ENCODE data around the gene SLC25A38. TPM values are rescaled to one million over a fixed set of nuclear protein-coding genes. Genes with fewer than 3 reads are reported as not detected.

The SLC25A38 gene
- total and polyA plus RNA-seq, 4 experiments from 2014 or later: 44.5 to 55.5 (median 49.8) TPM

- Mint-ChIP-seq H3K9me3 (no peaks in the 10 kb centered on the region), H3K36me3 (peaks cover 7 to 30% of the 10 kb centered on the region in 2 donors), H3K4me1 (peaks cover 42 to 65% (median 55%) of the 10 kb centered on the region in 4 donors), H3K27me3 (no peaks in the 10 kb centered on the region), H3K27ac (peak overlapping the region; percentile 97 to 100 (median 100)), H3K4me3 (peak overlapping the region; percentile 73 to 100 (median 98))
- CTCF ChIA-PET (ENCODE audit: partially characterized antibody): interaction anchor here (0.7 to 1.9 kb wide), 4 partner anchors 22 to 258 kb away, joined by 3 to 8 read pairs (median 3); partner anchors contain the start of gene RPSA
- Histone ChIP-seq H3K27ac (ENCODE audit: low read depth, low read length) (peak overlapping the region; percentile 93), H3K4me1 (ENCODE audit: insufficient read depth, low read length) (peaks cover 60% of the 10 kb centered on the region), H3K9me3 (ENCODE audit: control insufficient read depth in 1 of 2, low read length in 2 of 2) (no peaks in the 10 kb centered on the region), H3K4me3 (ENCODE audit: low read length in 2 of 2) (peak overlapping the region; percentile 91 to 92), H3K27me3 (ENCODE audit: insufficient read depth, low read length) (no peaks in the 10 kb centered on the region), H3K36me3 (ENCODE audit: insufficient read depth, low read length) (no peaks in the 10 kb centered on the region)
- intact Hi-C loops (cut with micrococcal nuclease): loop anchor here (1.0 to 10.0 kb wide), 6 partner anchors 22 to 1140 kb away; partner anchors contain the start of genes EXOG, GORASP1, RPL14 and RPSA
- POLR2A ChIA-PET (ENCODE audit: partially characterized antibody): interaction anchor here (0.7 to 7.2 kb wide), 5 partner anchors 13 to 1814 kb away, joined by 3 to 75 read pairs (median 4); partner anchors contain the start of genes CTNNB1, GORASP1, RPSA and TTC21A
- no peak for DNase-seq
Observed at GRCh38 chr3:39384665-39385000, 1.5 kb downstream of the SLC25A38 start.

GRCh38 chr3:39385456-39386090 is 2.4 kb downstream of the SLC25A38 start:
- CTCF ChIA-PET (ENCODE audit: partially characterized antibody): interaction anchor here (1.9 to 2.8 kb wide), 3 partner anchors 8 to 22 kb away, joined by 8 to 17 read pairs (median 13); partner anchors contain the start of gene RPSA
- Mint-ChIP-seq H3K27ac (peak overlapping the region; percentile 36 to 97 (median 66)), H3K36me3 (peaks cover 12 to 38% of the 10 kb centered on the region in 2 donors), H3K9me3 (no peaks in the 10 kb centered on the region), H3K27me3 (no peaks in the 10 kb centered on the region), H3K4me1 (peaks cover 45 to 72% (median 60%) of the 10 kb centered on the region in 4 donors), H3K4me3 (peak overlapping the region; percentile 73 to 100 (median 98))
- no peaks in the 10 kb centered on the region for H3K9me3 ChIP-seq (ENCODE audit: control insufficient read depth in 1 of 2, low read length in 2 of 2)
- peak overlapping the region in 1 of 2 donors; percentile 38 for H3K4me3 ChIP-seq (ENCODE audit: low read length in 2 of 2)
- H3K4me1 ChIP-seq (ENCODE audit: insufficient read depth, low read length): peaks cover 62% of the 10 kb centered on the region
- intact Hi-C loops (cut with micrococcal nuclease): loop anchor here (10.0 kb wide), 3 partner anchors 891 to 1139 kb away; partner anchors contain the start of genes EXOG, RPL14 and ZNF621
- H3K27ac ChIP-seq (ENCODE audit: low read depth, low read length): peak overlapping the region; percentile 93
- DNase-seq: peak in 1 of 5 donors; percentile 56
- POLR2A ChIA-PET (ENCODE audit: partially characterized antibody): interaction anchor here (0.7 to 7.2 kb wide), 2 partner anchors 12 to 22 kb away, joined by 3 to 75 read pairs; partner anchors contain the start of gene RPSA
- H3K36me3 ChIP-seq (ENCODE audit: insufficient read depth, low read length): peaks cover 5% of the 10 kb centered on the region
- no peaks in the 10 kb centered on the region for H3K27me3 ChIP-seq (ENCODE audit: insufficient read depth, low read length)

- Mint-ChIP-seq H3K27me3 (no peaks in the 10 kb centered on the region), H3K4me3 (peak overlapping the region in 4 of 8 donors; percentile 20 to 55 (median 34)), H3K27ac (peak overlapping the region in 5 of 7 donors; percentile 38 to 97 (median 73)), H3K9me3 (no peaks in the 10 kb centered on the region), H3K4me1 (peaks cover 45 to 77% (median 62%) of the 10 kb centered on the region in 4 donors), H3K36me3 (peaks cover 19 to 45% of the 10 kb centered on the region in 2 donors)
- H3K4me3 ChIP-seq (ENCODE audit: low read length in 2 of 2): no peak overlapping the region
- no peaks in the 10 kb centered on the region for H3K27me3 ChIP-seq (ENCODE audit: insufficient read depth, low read length)
- no peak overlapping the region for H3K27ac ChIP-seq (ENCODE audit: low read depth, low read length)
- peaks cover 62% of the 10 kb centered on the region for H3K4me1 ChIP-seq (ENCODE audit: insufficient read depth, low read length)
- H3K36me3 ChIP-seq (ENCODE audit: insufficient read depth, low read length): peaks cover 13% of the 10 kb centered on the region
- no peak for DNase-seq
- intact Hi-C loops (cut with micrococcal nuclease): loop anchor here (10.0 kb wide), 3 partner anchors 892 to 1138 kb away; partner anchors contain the start of genes EXOG, RPL14 and ZNF621
- no peaks in the 10 kb centered on the region for H3K9me3 ChIP-seq (ENCODE audit: control insufficient read depth in 1 of 2, low read length in 2 of 2)
- CTCF ChIA-PET (ENCODE audit: partially characterized antibody): interaction anchor here (1.4 to 2.8 kb wide), 3 partner anchors 8 to 94 kb away, joined by 3 to 17 read pairs (median 13); partner anchors contain the start of gene RPSA
- POLR2A ChIA-PET (ENCODE audit: partially characterized antibody): interaction anchor here (7.2 kb wide), 1 partner anchor 21 kb away, joined by 75 read pairs; the partner anchor contains the start of gene RPSA
Observed at GRCh38 chr3:39386318-39386717, 3.1 kb downstream of the SLC25A38 start.

GRCh38 chr3:39387411-39387975 is 4.3 kb downstream of the SLC25A38 start:
- DNase-seq: no peak
- ChIA-PET POLR2A (ENCODE audit: partially characterized antibody) (interaction anchor here (7.2 kb wide), 1 partner anchor 20 kb away, joined by 75 read pairs; the partner anchor contains the start of gene RPSA), CTCF (ENCODE audit: partially characterized antibody) (interaction anchor here (1.4 to 2.8 kb wide), 3 partner anchors 10 to 95 kb away, joined by 3 to 17 read pairs (median 13); partner anchors contain the start of gene RPSA)
- no peaks in the 10 kb centered on the region for H3K9me3 Mint-ChIP-seq
- no peak overlapping the region for H3K27ac ChIP-seq (ENCODE audit: low read depth, low read length)
- H3K27ac Mint-ChIP-seq: peak overlapping the region; percentile 28 to 97 (median 74)
- H3K36me3 Mint-ChIP-seq: peaks cover 29 to 56% of the 10 kb centered on the region in 2 donors
- H3K36me3 ChIP-seq (ENCODE audit: insufficient read depth, low read length): peaks cover 22% of the 10 kb centered on the region
- intact Hi-C loops (cut with micrococcal nuclease): loop anchor here (10.0 kb wide), 3 partner anchors 893 to 1137 kb away; partner anchors contain the start of genes EXOG, RPL14 and ZNF621
- peaks cover 58% of the 10 kb centered on the region for H3K4me1 ChIP-seq (ENCODE audit: insufficient read depth, low read length)
- no peaks in the 10 kb centered on the region for H3K27me3 ChIP-seq (ENCODE audit: insufficient read depth, low read length)
- H3K4me3 Mint-ChIP-seq: peak overlapping the region in 4 of 8 donors; percentile 22 to 55 (median 25)
- H3K27me3 Mint-ChIP-seq: no peaks in the 10 kb centered on the region
- H3K4me3 ChIP-seq (ENCODE audit: low read length in 2 of 2): no peak overlapping the region
- H3K9me3 ChIP-seq (ENCODE audit: control insufficient read depth in 1 of 2, low read length in 2 of 2): no peaks in the 10 kb centered on the region
- H3K4me1 Mint-ChIP-seq: peaks cover 45 to 84% (median 58%) of the 10 kb centered on the region in 4 donors

- Mint-ChIP-seq H3K27me3 (no peaks in the 10 kb centered on the region), H3K4me1 (peaks cover 41 to 84% (median 58%) of the 10 kb centered on the region in 4 donors), H3K4me3 (peak overlapping the region in 1 of 8 donors; percentile 55), H3K36me3 (peaks cover 30 to 62% of the 10 kb centered on the region in 2 donors), H3K27ac (peak overlapping the region in 5 of 7 donors; percentile 27 to 97 (median 74)), H3K9me3 (no peaks in the 10 kb centered on the region)
- Histone ChIP-seq H3K27me3 (ENCODE audit: insufficient read depth, low read length) (no peaks in the 10 kb centered on the region), H3K27ac (ENCODE audit: low read depth, low read length) (no peak overlapping the region), H3K9me3 (ENCODE audit: control insufficient read depth in 1 of 2, low read length in 2 of 2) (no peaks in the 10 kb centered on the region), H3K36me3 (ENCODE audit: insufficient read depth, low read length) (peaks cover 28% of the 10 kb centered on the region), H3K4me3 (ENCODE audit: low read length in 2 of 2) (no peak overlapping the region), H3K4me1 (ENCODE audit: insufficient read depth, low read length) (peaks cover 55% of the 10 kb centered on the region)
- ChIA-PET CTCF (ENCODE audit: partially characterized antibody) (interaction anchor here (0.6 to 2.8 kb wide), 4 partner anchors 10 to 29 kb away, joined by 3 to 17 read pairs (median 8); partner anchors contain the start of gene RPSA), POLR2A (ENCODE audit: partially characterized antibody) (interaction anchor here (7.2 kb wide), 1 partner anchor 19 kb away, joined by 75 read pairs; the partner anchor contains the start of gene RPSA)
- no peak for DNase-seq
- intact Hi-C loops (cut with micrococcal nuclease): loop anchor here (10.0 kb wide), 3 partner anchors 893 to 1137 kb away; partner anchors contain the start of genes EXOG, RPL14 and ZNF621
Observed at GRCh38 chr3:39388153-39388552, 5.0 kb downstream of the SLC25A38 start.

- ChIA-PET POLR2A (ENCODE audit: partially characterized antibody) (interaction anchor here (7.2 kb wide), 1 partner anchor 19 kb away, joined by 75 read pairs; the partner anchor contains the start of gene RPSA), CTCF (ENCODE audit: partially characterized antibody) (interaction anchor here (0.6 to 2.8 kb wide), 4 partner anchors 11 to 28 kb away, joined by 3 to 13 read pairs (median 4); no protein-coding TSS in a partner anchor)
- Mint-ChIP-seq H3K4me3 (peak overlapping the region in 6 of 8 donors; percentile 26 to 63 (median 43)), H3K36me3 (peaks cover 35 to 62% of the 10 kb centered on the region in 2 donors), H3K4me1 (peaks cover 41 to 84% (median 55%) of the 10 kb centered on the region in 4 donors), H3K27ac (peak overlapping the region; percentile 48 to 97 (median 81)), H3K27me3 (no peaks in the 10 kb centered on the region), H3K9me3 (no peaks in the 10 kb centered on the region)
- peaks cover 35% of the 10 kb centered on the region for H3K36me3 ChIP-seq (ENCODE audit: insufficient read depth, low read length)
- H3K4me1 ChIP-seq (ENCODE audit: insufficient read depth, low read length): peaks cover 55% of the 10 kb centered on the region
- H3K27ac ChIP-seq (ENCODE audit: low read depth, low read length): peak overlapping the region; percentile 25
- no peak for DNase-seq
- H3K4me3 ChIP-seq (ENCODE audit: low read length in 2 of 2): no peak overlapping the region
- intact Hi-C loops (cut with micrococcal nuclease): loop anchor here (10.0 kb wide), 3 partner anchors 894 to 1136 kb away; partner anchors contain the start of genes EXOG, RPL14 and ZNF621
- H3K27me3 ChIP-seq (ENCODE audit: insufficient read depth, low read length): no peaks in the 10 kb centered on the region
- H3K9me3 ChIP-seq (ENCODE audit: control insufficient read depth in 1 of 2, low read length in 2 of 2): no peaks in the 10 kb centered on the region
Observed at GRCh38 chr3:39388741-39389248, 5.6 kb downstream of the SLC25A38 start.
